Right atrium auricular region (tissue), 2 donors: ENCODE results near the gene ST8SIA1. TPM values are rescaled to one million over a fixed set of nuclear protein-coding genes. Genes with fewer than 3 reads are reported as not detected.

Source experiments
- DNase-seq: peaks from one replicate; pipeline ENCODE4 v3.0.0-alpha.2; 2019; ENCODE audit warnings: low spot score
- H3K27ac ChIP-seq, 2 donors: fragments of 200-600 bp; sonication (generic); 1 replicate in 1 of 2; 2 replicates in 1 of 2; pipeline ENCODE4 v1.5.1; 2016 to 2019
- H3K27me3 ChIP-seq, 2 donors: fragments of 200-600 bp; sonication (generic); one replicate each; pipeline versions ENCODE4 v1.5.1 to v1.6.0; 2017 to 2019
- H3K36me3 ChIP-seq: fragments of 200-600 bp; sonication (generic); one replicate; pipeline ENCODE4 v1.5.1; 2016
- H3K4me1 ChIP-seq, 2 donors: fragments of 200-600 bp; sonication (generic); one replicate each; pipeline versions ENCODE4 v1.5.1 to v1.6.0; 2017 to 2019
- H3K4me3 ChIP-seq, 2 donors: fragments of 200-600 bp; sonication (generic); 1 replicate in 1 of 2; 2 replicates in 1 of 2; pipeline ENCODE4 v1.5.1; 2017 to 2019; ENCODE audit warnings: mild to moderate bottlenecking in 1 of 2, moderate library complexity in 1 of 2
- H3K9me3 ChIP-seq, 2 donors: fragments of 200-600 bp; sonication (generic); one replicate each; pipeline ENCODE4 v1.5.1; 2019
- CTCF ChIP-seq, 2 donors: fragments of 200-600 bp; sonication (generic); IDR thresholded peaks; one replicate each; pipeline ENCODE4 v1.5.1; 2019; ENCODE audit warnings: antibody characterized with exemption in 2 of 2
- total RNA-seq, 2 donors: library from RNA; depleted of rRNA; stranded (reverse); fragments of >200 nt; gene quantifications; one replicate each; pipeline ENCODE4 v1.1.0, GENCODE V29; 2016

ST8SIA1 gene
- total RNA-seq, 2 donors from 2014 or later = 3.3 to 5.0 TPM

GRCh38 chr12:22333713-22334409 lies 646 bp downstream of the ST8SIA1 start:
- Histone ChIP-seq H3K27ac (peak overlapping the region; percentile 73 to 74), H3K4me3 (peak overlapping the region; percentile 48 to 73), H3K9me3 (no peaks in the 10 kb centered on the region), H3K4me1 (peaks cover 0 to 10% of the 10 kb centered on the region in 2 donors), H3K27me3 (no peaks in the 10 kb centered on the region), H3K36me3 (no peaks in the 10 kb centered on the region)
- TF ChIP-seq CTCF (IDR thresholded peaks at IDR 0.05) = no peak
- DNase-seq = no peak

GRCh38 chr12:22333186-22333712 lies 1.3 kb downstream of the ST8SIA1 start:
- H3K27ac ChIP-seq = peak overlapping the region; percentile 73 to 74
- DNase-seq = no peak
- no peaks in the 10 kb centered on the region for H3K9me3 ChIP-seq
- H3K27me3 ChIP-seq = no peaks in the 10 kb centered on the region
- TF ChIP-seq CTCF (IDR thresholded peaks at IDR 0.05) = no peak
- H3K4me1 ChIP-seq = peaks cover 0 to 10% of the 10 kb centered on the region in 2 donors
- H3K36me3 ChIP-seq = no peaks in the 10 kb centered on the region
- H3K4me3 ChIP-seq = peak overlapping the region; percentile 48 to 73

GRCh38 chr12:22332202-22332601 lies 2.3 kb downstream of the ST8SIA1 start:
- Histone ChIP-seq H3K27ac (peak overlapping the region in 1 of 2 donors; percentile 40), H3K27me3 (no peaks in the 10 kb centered on the region), H3K9me3 (no peaks in the 10 kb centered on the region), H3K4me3 (no peak overlapping the region), H3K36me3 (no peaks in the 10 kb centered on the region), H3K4me1 (peaks cover 0 to 10% of the 10 kb centered on the region in 2 donors)
- DNase-seq = no peak
- no peak for TF ChIP-seq CTCF (IDR thresholded peaks at IDR 0.05)

GRCh38 chr12:22329621-22330020 lies 4.9 kb downstream of the ST8SIA1 start:
- no peaks in the 10 kb centered on the region for H3K27me3 ChIP-seq
- no peak for TF ChIP-seq CTCF (IDR thresholded peaks at IDR 0.05)
- H3K4me1 ChIP-seq = peaks cover 0 to 10% of the 10 kb centered on the region in 2 donors
- no peak overlapping the region for H3K27ac ChIP-seq
- DNase-seq = no peak
- no peaks in the 10 kb centered on the region for H3K9me3 ChIP-seq
- no peak overlapping the region for H3K4me3 ChIP-seq
- no peaks in the 10 kb centered on the region for H3K36me3 ChIP-seq

- H3K4me3 ChIP-seq = no peak overlapping the region
Observed at GRCh38 chr12:22325218-22325617, 9.3 kb downstream of the ST8SIA1 start.

More at GRCh38 chr12:22325218-22325617, 9.3 kb downstream of the ST8SIA1 start:
- Histone ChIP-seq H3K27me3 (no peaks in the 10 kb centered on the region), H3K27ac (no peak overlapping the region), H3K4me1 (no peaks in the 10 kb centered on the region), H3K36me3 (no peaks in the 10 kb centered on the region), H3K9me3 (no peaks in the 10 kb centered on the region)
- no peak for DNase-seq
- no peak for TF ChIP-seq CTCF (IDR thresholded peaks at IDR 0.05)
